IPS DF 6.9 (cell line): ENCODE data around the gene C8G.

Experiments
- DNase-seq: peaks from one replicate; pipeline ENCODE4 v3.0.0-alpha.2; 2013; ENCODE audit warnings: low read depth, low spot score
- H3K27ac ChIP-seq: one replicate; pipeline ENCODE4 v1.5.1; 2013; ENCODE audit warnings: low read length, control low read depth
- H3K27me3 ChIP-seq: 2 replicates; pipeline ENCODE4 v1.6.1; 2013; ENCODE audit warnings: mild to moderate bottlenecking, low read length; ENCODE audit not compliant: control insufficient read depth, insufficient read depth
- H3K36me3 ChIP-seq: 2 replicates; pipeline ENCODE4 v1.6.1; 2013; ENCODE audit warnings: low read length; ENCODE audit not compliant: control insufficient read depth, insufficient read depth
- H3K4me1 ChIP-seq: 2 replicates; pipeline ENCODE4 v1.6.1; 2013; ENCODE audit warnings: low read length; ENCODE audit not compliant: control insufficient read depth, insufficient read depth
- H3K4me3 ChIP-seq: 2 replicates; pipeline ENCODE4 v1.5.1; 2013; ENCODE audit warnings: mild to moderate bottlenecking, low read length
- H3K9me3 ChIP-seq: 2 replicates; pipeline ENCODE4 v1.6.1; 2013; ENCODE audit warnings: low read length, inconsistent platforms; ENCODE audit not compliant: control insufficient read depth, insufficient read depth
- WGBS: extraction: QIAGEN DNeasy Blood & Tissue Kit; methylation state at CpG from one replicate; pipeline ENCODE4 v1.1.7; 2013; ENCODE audit warnings: mixed read lengths, missing lambda C conversion rate; ENCODE audit not compliant: insufficient read length, insufficient coverage; 5-methylcytosine and 5-hydroxymethylcytosine counted together

C8G gene

DNA sequence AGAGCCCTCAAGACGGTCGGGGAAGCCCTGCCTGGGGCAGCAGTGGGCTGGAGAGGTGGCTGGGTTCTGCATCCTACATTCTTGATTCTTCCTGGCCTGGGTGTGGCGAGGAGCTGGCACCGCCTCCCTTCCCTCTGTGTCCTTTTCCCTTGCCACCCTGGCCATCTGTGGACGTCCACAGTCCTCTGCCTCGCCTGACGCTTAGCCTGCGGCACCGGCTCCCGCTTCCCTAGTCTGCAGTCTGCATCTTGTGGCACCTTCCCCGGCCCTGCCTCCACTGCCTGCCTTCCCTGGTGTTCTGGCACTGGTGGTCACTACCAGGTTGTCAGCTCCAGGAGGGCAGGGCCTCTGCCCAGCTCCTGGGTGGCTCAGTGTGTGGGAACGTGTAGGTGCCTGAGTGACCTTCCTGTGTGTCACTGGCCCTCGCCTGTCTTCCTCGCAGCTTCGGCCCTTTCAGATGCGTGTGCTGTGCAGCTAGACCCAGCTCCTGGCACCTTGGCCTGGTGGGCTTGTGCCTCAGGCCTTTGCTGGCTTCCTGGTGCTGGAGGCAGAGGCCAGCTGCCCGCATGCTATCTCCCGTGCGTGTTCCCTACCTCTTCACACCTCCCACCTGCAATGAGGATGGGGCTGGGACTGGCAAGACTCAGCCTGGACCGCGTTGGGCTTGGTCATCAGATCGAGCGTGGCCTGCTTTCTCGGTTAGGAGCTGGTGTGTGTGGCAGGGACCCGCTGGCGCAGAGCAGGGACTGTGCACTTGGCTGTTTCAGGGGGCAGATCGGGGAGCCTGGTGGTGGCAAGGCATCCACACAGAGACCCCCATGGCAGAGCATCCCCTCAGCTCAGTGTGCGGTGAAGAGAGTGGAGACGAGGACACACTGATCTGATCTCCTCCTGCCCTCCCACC lies 37.8 kb upstream of the C8G start:
- DNase-seq: no peak
- no peaks in the 10 kb centered on the region for H3K9me3 ChIP-seq
- no peak overlapping the region for H3K4me3 ChIP-seq
- H3K4me1 ChIP-seq: no peaks in the 10 kb centered on the region
- H3K27me3 ChIP-seq: no peaks in the 10 kb centered on the region
- WGBS: no CpG with 5 or more reads among the region's 29 CpGs
- peaks cover 27% of the 10 kb centered on the region for H3K36me3 ChIP-seq
- H3K27ac ChIP-seq: no peak overlapping the region

DNA sequence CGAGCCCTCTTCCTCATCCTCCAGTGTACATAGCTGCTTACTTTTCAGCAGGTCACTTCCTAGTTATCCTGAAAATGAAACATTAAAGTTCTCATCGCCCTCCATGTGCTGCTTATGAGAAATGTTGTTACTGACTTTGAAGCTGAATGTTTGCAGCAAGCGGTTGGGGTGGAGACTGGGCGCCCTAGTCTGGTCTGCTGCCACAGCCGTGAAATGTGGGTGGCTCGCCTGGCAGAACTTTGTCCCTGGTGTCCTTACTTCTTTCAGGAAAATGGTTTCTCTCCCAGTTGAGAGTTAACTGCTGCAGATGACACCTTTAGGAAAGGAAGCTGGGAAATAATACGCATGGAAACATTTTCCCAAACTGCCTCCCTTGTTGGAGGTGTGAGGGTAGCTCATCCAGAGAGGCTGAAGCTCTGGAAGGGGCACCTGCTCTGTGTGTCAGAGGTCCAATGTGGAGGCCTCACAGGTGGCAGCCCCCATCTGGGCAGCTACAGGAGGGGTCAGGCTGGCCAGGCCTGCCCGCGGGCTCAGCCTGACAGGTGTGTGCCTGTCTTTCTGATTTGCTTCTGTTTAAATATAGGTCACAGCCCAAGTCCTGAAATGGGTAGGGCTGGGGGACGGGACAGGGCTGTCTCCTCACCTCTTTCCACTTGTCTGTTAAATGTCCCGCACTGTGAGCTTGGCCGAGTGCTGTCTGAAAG lies 34.7 kb upstream of the C8G start:
- H3K4me1 ChIP-seq: no peaks in the 10 kb centered on the region
- H3K36me3 ChIP-seq: peaks cover 32% of the 10 kb centered on the region
- no peak overlapping the region for H3K27ac ChIP-seq
- no peaks in the 10 kb centered on the region for H3K27me3 ChIP-seq
- no peak overlapping the region for H3K4me3 ChIP-seq
- no peaks in the 10 kb centered on the region for H3K9me3 ChIP-seq
- no peak for DNase-seq
- no CpG with 5 or more reads among the region's 12 CpGs for WGBS

DNA sequence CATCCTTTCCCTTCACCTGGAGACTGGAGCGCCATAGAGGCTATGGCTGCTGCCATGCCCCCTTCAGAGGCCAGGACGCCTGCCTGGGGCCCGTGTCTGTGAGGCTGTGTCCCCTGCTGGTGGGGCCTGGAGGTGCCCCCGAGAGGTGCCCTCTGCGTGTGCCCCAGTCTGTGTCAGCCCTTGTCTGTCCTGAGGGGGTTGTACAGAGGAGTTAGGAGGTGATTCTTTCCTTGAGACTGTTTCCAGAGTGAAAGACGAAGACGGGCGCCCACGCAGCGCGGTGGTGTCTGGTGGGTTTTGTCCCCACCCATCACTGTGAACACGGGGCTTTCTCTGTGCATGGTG lies 34.2 kb upstream of the C8G start:
- DNase-seq: no peak
- WGBS: no CpG with 5 or more reads among the region's 12 CpGs
- Histone ChIP-seq H3K4me3 (no peak overlapping the region), H3K27ac (no peak overlapping the region), H3K4me1 (no peaks in the 10 kb centered on the region), H3K36me3 (peaks cover 33% of the 10 kb centered on the region), H3K27me3 (no peaks in the 10 kb centered on the region), H3K9me3 (no peaks in the 10 kb centered on the region)

DNA sequence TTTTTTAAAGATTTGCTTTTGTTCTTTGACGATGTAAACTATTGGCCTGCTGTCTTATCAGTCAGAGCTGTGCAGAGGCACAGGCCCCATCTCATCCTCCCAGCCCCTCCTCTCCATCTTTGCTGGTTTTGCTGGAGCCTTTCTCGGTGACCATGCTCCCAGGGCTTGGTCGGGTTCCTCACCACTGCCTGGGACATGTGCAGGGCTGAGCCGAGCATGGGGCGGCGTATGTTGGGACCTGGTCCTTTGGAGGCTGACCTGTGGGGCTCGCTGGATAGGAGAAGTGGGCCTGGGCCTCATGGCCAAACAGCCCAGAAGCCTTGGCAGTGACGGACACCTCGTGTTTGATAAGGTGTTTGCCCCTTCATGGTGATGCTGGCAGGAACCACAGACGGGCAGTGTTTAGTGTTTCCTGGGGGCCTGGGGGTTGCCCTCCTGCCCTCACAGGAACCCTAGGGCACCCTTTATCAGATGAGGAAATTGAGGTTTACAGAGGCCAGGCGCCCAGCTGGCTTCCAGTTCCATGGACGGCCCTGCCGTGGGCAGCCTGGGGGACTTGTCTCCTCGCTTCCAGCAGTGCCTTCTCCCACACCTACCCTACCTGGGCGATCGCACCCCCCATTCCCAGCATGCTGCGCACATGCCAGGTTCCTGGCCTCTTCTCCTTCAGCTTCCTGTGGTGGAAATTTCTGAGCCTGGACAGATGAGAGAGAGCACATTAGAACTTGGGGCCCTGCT lies 31.2 kb upstream of the C8G start:
- DNase-seq: no peak
- Histone ChIP-seq H3K36me3 (peaks cover 38% of the 10 kb centered on the region), H3K9me3 (no peaks in the 10 kb centered on the region), H3K4me3 (no peak overlapping the region), H3K27me3 (no peaks in the 10 kb centered on the region), H3K4me1 (no peaks in the 10 kb centered on the region), H3K27ac (no peak overlapping the region)
- WGBS: no CpG with 5 or more reads among the region's 17 CpGs

DNA sequence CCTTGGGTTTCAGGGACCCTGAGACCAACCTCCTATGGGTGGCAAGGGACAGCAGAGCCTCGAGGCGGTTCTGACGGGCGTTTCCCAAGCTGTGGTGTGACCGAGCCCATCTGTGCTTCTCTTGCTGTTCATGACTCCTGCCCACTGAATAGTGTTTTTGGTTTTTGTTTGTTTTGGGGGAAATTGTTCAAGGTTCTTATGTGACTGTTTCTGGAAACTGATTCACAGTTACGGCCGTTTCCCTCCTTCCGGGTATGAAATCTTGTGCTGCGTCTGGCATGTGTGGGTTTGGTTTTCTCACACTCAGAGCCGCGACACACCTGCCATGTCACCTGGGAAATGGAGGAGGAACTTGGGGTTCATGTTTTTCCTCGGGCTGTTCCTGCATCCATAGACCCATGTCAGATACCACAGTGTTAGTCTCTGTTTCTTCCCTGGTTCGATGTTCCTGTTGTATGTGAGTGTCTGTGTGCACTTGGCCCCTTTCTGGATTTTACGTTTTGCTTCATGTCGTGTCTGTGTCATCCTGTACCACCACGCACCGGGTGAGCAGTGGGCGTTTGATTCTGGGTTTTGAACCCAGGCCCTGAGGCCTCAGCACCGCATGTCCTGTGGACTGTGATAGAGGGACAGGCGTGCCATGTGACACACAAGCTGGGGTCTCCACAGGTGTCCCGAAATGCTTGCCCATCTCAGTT lies 29.3 kb upstream of the C8G start:
- Histone ChIP-seq H3K4me3 (no peak overlapping the region), H3K4me1 (no peaks in the 10 kb centered on the region), H3K9me3 (no peaks in the 10 kb centered on the region), H3K36me3 (peaks cover 36% of the 10 kb centered on the region), H3K27ac (no peak overlapping the region), H3K27me3 (no peaks in the 10 kb centered on the region)
- no peak for DNase-seq
- WGBS: no CpG with 5 or more reads among the region's 21 CpGs

DNA sequence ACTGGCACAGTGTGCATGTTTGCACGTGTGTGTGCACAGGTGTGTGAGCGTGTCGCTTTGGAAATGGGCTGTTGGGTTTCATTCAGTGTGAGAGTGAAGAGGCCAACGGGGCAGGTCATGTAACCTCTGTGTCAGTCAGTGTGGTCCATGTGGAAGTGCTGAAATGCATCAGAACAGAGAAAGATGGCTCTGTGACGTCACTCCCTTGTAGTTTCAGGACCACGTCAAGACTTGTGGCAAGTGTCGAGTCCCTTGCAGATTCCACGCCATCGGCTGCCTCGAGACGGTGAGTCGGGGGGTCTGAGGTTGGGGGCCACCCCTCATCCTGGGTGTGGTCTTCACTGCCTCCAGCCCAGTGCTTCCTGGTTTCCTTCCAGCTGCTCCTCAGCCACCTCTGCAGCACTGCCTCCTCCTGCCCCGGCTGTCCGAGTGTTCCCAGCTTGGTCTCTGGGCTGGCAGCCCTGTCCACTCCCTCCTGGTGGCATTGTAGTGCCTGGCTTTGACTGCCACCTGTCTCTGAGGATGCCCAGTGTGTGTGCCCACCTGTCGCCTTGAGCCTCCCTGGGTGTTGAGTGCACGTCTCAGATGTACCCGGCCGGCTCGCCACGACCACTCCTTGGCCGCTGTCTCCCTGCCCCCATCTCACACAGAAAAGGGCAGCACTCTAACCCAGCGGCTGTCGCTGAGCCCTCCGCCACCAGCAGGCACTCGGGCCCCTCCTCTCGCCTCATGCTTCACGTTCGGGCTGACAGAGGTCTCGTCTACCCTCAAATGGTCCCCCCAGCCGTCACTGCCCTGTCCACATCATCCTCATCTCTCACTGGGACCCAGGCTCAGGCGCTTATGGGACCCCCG lies 28.5 kb upstream of the C8G start:
- no CpG with 5 or more reads among the region's 32 CpGs for WGBS

DNA sequence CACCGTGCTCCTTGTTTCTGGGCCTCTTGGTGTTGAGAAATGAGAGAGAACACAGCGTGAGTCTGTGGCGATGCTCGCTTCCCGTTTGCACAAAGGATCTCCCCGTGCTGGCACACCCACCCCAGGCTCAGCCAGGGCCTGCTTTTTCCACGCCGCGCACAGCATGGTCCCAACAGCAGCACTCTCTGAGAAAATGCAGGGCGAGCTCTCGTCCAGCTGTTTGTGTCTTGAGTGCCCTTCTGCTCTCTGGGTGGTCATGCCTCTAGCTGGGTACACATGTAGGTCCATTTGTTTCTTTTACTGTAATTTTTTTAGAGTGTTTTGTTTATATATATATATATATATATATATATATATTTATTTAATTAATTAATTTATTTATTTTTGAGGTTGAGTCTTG lies 27.1 kb upstream of the C8G start:
- Histone ChIP-seq H3K27me3 (no peaks in the 10 kb centered on the region), H3K27ac (no peak overlapping the region), H3K4me1 (no peaks in the 10 kb centered on the region), H3K4me3 (no peak overlapping the region), H3K9me3 (no peaks in the 10 kb centered on the region), H3K36me3 (peaks cover 43% of the 10 kb centered on the region)
- WGBS: no CpG with 5 or more reads among the region's 11 CpGs
- no peak for DNase-seq

More for the DNA sequence above, 28.5 kb upstream of the C8G start:
- peaks cover 37% of the 10 kb centered on the region for H3K36me3 ChIP-seq
- no peak overlapping the region for H3K27ac ChIP-seq
- H3K9me3 ChIP-seq: no peaks in the 10 kb centered on the region
- H3K4me1 ChIP-seq: no peaks in the 10 kb centered on the region
- no peaks in the 10 kb centered on the region for H3K27me3 ChIP-seq
- no peak overlapping the region for H3K4me3 ChIP-seq
- no peak for DNase-seq

DNA sequence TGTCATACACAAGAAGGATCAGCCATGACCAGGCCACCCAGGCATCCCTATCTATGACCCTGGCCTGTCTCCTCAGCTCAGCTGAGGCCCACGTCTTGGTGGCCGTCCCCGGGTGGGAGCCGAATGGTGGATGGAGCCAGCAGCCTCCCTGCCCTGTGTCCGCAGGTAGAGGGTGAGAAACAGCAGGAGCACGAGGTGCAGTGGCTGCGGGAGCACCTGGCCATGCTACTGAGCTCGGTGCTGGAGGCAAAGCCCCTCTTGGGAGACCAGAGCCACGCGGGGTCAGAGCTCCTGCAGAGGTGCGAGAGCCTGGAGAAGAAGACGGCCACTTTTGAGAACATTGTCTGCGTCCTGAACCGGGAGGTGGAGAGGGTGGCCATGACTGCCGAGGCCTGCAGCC lies 25.0 kb upstream of the C8G start:
- H3K4me3 ChIP-seq: no peak overlapping the region
- no peak for DNase-seq
- H3K4me1 ChIP-seq: no peaks in the 10 kb centered on the region
- no CpG with 5 or more reads among the region's 15 CpGs for WGBS
- H3K9me3 ChIP-seq: no peaks in the 10 kb centered on the region
- H3K36me3 ChIP-seq: peaks cover 41% of the 10 kb centered on the region
- H3K27me3 ChIP-seq: no peaks in the 10 kb centered on the region
- H3K27ac ChIP-seq: no peak overlapping the region

DNA sequence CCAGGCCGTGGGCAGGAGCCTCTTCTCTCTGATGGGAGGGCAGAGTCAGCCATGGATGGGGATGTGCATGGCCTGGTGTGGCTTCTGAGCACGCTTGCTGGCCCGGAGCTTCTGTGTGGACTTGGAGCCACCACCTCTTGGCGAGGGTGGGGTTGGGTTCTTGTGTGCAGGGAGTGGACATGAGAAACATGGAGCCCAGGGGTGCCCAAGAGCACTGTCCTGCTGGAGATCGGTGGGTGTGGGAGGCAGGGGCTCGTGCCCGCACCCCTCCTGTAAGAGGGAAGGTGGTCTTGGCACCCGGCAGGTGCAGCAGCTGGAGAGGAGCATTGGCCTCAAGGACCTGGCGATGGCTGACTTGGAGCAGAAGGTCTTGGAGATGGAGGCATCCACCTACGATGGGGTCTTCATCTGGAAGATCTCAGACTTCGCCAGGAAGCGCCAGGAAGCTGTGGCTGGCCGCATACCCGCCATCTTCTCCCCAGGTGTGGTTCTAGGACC lies 24.3 kb upstream of the C8G start:
- H3K36me3 ChIP-seq: peaks cover 43% of the 10 kb centered on the region
- WGBS: no CpG with 5 or more reads among the region's 14 CpGs
- no peak for DNase-seq

More for the DNA sequence above, 24.3 kb upstream of the C8G start:
- Histone ChIP-seq H3K27ac (no peak overlapping the region), H3K4me3 (no peak overlapping the region), H3K4me1 (no peaks in the 10 kb centered on the region), H3K9me3 (no peaks in the 10 kb centered on the region), H3K27me3 (no peaks in the 10 kb centered on the region)
